ENCODE measurements around the gene KRT6A.

DNA sequence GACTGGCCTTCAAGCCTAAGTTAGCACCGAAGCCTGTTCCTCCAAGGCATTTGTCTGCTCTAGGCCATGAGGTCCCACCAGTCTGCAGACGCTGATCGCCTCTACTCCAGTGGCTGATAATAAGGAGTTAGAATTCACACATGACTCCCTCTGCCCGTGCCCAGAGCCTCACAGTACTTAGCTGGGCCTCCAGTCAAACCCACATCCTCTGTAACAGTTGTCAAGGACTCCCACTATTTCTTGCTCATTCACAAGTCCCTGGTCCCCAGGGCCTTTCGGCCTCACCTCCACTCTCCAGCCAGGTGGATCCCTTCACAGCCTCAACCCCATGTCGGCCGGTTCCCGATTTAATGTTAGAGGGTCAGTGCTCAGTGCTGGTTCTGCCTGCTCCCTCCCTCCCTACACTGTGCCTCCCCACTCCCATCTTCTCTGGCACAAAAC lies 33.5 kb upstream of the KRT6A start:
- TF ChIP-seq TAL1 (IDR thresholded peaks at IDR 0.05) (no peak), HCFC1 (IDR thresholded peaks at IDR 0.05; ENCODE audit: low read depth, low read length) (no peak), ZNF184 (CRISPR knock-in tag; IDR thresholded peaks at IDR 0.05) (no peak), EZH2 (IDR thresholded peaks at IDR 0.05; ENCODE audit: borderline replicate concordance, low read depth, low read length) (no peak), ZKSCAN8 (CRISPR knock-in tag; IDR thresholded peaks at IDR 0.05) (no peak), HMG20A (CRISPR knock-in tag; conservative IDR thresholded peaks at IDR 0.05) (no peak), BCL6 (CRISPR knock-in tag; IDR thresholded peaks at IDR 0.05) (no peak)
- TF ChIP-seq, protein P1, sequence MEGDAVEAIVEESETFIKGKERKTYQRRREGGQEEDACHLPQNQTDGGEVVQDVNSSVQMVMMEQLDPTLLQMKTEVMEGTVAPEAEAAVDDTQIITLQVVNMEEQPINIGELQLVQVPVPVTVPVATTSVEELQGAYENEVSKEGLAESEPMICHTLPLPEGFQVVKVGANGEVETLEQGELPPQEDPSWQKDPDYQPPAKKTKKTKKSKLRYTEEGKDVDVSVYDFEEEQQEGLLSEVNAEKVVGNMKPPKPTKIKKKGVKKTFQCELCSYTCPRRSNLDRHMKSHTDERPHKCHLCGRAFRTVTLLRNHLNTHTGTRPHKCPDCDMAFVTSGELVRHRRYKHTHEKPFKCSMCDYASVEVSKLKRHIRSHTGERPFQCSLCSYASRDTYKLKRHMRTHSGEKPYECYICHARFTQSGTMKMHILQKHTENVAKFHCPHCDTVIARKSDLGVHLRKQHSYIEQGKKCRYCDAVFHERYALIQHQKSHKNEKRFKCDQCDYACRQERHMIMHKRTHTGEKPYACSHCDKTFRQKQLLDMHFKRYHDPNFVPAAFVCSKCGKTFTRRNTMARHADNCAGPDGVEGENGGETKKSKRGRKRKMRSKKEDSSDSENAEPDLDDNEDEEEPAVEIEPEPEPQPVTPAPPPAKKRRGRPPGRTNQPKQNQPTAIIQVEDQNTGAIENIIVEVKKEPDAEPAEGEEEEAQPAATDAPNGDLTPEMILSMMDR (IDR thresholded peaks at IDR 0.05 in 2 of 3, conservative IDR thresholded peaks at IDR 0.05 in 1 of 3; ENCODE audit: insufficient read depth in 2 of 3, low read depth in 1 of 3, low read length in 3 of 3): no peak
- TF ChIP-seq, protein P2, sequence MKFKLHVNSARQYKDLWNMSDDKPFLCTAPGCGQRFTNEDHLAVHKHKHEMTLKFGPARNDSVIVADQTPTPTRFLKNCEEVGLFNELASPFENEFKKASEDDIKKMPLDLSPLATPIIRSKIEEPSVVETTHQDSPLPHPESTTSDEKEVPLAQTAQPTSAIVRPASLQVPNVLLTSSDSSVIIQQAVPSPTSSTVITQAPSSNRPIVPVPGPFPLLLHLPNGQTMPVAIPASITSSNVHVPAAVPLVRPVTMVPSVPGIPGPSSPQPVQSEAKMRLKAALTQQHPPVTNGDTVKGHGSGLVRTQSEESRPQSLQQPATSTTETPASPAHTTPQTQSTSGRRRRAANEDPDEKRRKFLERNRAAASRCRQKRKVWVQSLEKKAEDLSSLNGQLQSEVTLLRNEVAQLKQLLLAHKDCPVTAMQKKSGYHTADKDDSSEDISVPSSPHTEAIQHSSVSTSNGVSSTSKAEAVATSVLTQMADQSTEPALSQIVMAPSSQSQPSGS (CRISPR knock-in tag; IDR thresholded peaks at IDR 0.05): no peak
- TF ChIP-seq, protein P3, sequence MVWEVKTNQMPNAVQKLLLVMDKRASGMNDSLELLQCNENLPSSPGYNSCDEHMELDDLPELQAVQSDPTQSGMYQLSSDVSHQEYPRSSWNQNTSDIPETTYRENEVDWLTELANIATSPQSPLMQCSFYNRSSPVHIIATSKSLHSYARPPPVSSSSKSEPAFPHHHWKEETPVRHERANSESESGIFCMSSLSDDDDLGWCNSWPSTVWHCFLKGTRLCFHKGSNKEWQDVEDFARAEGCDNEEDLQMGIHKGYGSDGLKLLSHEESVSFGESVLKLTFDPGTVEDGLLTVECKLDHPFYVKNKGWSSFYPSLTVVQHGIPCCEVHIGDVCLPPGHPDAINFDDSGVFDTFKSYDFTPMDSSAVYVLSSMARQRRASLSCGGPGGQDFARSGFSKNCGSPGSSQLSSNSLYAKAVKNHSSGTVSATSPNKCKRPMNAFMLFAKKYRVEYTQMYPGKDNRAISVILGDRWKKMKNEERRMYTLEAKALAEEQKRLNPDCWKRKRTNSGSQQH (CRISPR knock-in tag; IDR thresholded peaks at IDR 0.05): no peak
